Fibroblast of villous mesenchyme (primary cell): Measurements from ENCODE around the gene NELL1. TPM values are rescaled to one million over a fixed set of nuclear protein-coding genes. Genes with fewer than 3 reads are reported as not detected.

ENCODE experiments used
- DNase-seq: peaks from one replicate; pipeline ENCODE4 v3.0.0-alpha.2; 2010; ENCODE audit warnings: low read depth
- H3K4me3 ChIP-seq: 2 replicates; pipeline ENCODE4 v1.5.1; 2011; ENCODE audit warnings: low read depth, mild to moderate bottlenecking, low read length
- CTCF ChIP-seq: IDR thresholded peaks from 2 replicates; pipeline ENCODE4 v1.5.1; 2012; ENCODE audit warnings: low read depth, mild to moderate bottlenecking, low read length; ENCODE audit not compliant: insufficient read depth
- small RNA-seq: library from RNA; depleted of rRNA; stranded (forward); fragments of <200 nt; gene quantifications from one replicate; pipeline ENCODE3, GENCODE V24; 2012
- total RNA-seq: library from RNA; depleted of rRNA; stranded (reverse); fragments of >200 nt; gene quantifications from 2 replicates; pipeline ENCODE4 v1.2.3, GENCODE V29; 2012

NELL1 gene
- total RNA-seq, 1 donor: not detected

DNA sequence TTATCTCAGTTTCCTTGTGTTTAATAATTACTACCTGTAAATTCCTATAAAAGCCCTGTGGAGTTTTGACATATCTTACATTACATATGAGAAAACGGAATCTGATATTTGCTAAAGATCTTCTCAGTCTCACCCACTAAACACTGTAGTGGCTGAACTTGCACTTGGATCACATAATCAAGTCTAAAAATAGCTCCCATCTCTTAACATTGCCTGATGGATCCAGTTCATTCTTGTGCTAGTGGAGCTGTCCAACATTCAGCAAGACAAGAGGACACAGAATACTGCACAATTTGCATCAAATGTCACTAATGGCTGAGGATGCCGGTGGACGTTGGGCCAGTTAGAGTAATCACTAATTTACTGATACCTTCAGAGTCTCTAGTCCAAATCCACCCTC is 953.6 kb downstream of the NELL1 start:
- no peak for DNase-seq
- H3K4me3 ChIP-seq: no peak overlapping the region
- no peak for TF ChIP-seq CTCF

Small RNA genes lying within 50 kb of the gene (small RNA-seq; reads per million reads assigned to genes)
- gene RNA5SP336 (8.1 reads per million, percentile 88 among the genes with 10 or more reads in this experiment), gene RNA5SP337 (not detected)

Other genes with a start within 250 kb of the NELL1 start
- gene SLC6A5, start 70.0 kb upstream of the NELL1 start, total RNA-seq: not detected in 2 replicates